ENCODE measurements around the gene HRAS.
"Not testable (repeated sequence)": the region's sequence is repeated elsewhere in the genome, so short reads cannot be mapped to it uniquely, and the experiment has no call there.

HRAS gene

DNA sequence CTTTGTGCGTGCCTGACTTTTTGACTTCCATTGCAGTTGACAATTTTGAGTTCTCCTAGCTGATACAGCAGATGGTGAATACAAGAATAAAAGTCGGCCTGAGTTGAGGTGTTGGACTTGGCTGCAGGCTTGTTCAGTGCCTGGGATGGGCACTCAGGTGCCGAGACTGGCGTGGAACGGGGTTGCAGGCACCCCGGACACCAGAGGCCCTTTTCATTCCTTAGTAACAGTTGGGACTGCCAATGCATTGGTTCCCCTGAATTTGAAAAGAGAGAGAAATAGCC, 42.2 kb upstream of the HRAS start:
- DNase-seq (ENCODE audit: low read depth): no peak
- TF ChIP-seq, protein P1, sequence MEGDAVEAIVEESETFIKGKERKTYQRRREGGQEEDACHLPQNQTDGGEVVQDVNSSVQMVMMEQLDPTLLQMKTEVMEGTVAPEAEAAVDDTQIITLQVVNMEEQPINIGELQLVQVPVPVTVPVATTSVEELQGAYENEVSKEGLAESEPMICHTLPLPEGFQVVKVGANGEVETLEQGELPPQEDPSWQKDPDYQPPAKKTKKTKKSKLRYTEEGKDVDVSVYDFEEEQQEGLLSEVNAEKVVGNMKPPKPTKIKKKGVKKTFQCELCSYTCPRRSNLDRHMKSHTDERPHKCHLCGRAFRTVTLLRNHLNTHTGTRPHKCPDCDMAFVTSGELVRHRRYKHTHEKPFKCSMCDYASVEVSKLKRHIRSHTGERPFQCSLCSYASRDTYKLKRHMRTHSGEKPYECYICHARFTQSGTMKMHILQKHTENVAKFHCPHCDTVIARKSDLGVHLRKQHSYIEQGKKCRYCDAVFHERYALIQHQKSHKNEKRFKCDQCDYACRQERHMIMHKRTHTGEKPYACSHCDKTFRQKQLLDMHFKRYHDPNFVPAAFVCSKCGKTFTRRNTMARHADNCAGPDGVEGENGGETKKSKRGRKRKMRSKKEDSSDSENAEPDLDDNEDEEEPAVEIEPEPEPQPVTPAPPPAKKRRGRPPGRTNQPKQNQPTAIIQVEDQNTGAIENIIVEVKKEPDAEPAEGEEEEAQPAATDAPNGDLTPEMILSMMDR (conservative IDR thresholded peaks at IDR 0.05; ENCODE audit: low read length): no peak

DNA sequence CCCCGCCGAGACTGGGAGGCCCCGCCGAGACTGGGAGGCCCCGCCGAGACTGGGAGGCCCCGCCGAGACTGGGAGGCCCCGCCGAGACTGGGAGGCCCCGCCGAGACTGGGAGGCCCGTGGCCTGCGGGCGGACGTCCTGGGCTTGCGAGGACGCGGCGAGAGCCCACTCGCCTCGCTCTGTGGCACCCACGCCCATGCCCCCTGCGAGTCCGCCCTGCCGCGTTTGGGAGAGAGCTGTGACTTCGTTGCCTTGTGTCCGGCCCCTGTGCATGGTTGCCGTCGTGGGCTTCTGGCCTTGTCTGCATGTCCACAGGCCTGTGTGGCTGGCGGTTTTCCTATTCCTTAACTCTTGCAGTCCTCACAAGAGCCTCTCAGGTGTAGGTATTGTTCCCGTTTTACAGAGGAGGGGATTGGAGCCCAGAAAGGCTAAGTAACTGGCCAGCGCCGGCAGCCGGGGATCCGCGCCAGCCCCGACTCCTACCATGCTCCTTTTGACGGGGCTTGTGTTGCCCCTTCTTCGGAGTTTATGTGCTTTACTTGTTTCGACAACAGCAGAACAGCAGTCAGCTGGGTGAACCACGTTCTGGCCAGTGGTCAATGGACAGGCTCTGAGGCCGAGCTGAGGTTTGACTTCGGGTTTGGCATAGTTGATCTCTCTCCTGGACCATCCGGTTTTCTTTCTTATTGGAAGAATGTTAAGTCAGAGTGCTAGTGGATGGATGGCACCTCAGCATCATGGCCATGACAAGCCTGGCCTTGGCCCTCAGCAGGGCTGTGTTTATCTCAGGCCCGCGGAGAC, 41.6 kb upstream of the HRAS start:
- TF ChIP-seq, protein P1 (conservative IDR thresholded peaks at IDR 0.05; ENCODE audit: low read length): no peak
- H3K4me3 ChIP-seq (ENCODE audit: low read length): peak overlapping the region; percentile 93
- DNase-seq (ENCODE audit: low read depth): no peak

More for the DNA sequence above, 42.2 kb upstream of the HRAS start:
- H3K4me3 ChIP-seq (ENCODE audit: low read length): peak overlapping the region; percentile 93

DNA sequence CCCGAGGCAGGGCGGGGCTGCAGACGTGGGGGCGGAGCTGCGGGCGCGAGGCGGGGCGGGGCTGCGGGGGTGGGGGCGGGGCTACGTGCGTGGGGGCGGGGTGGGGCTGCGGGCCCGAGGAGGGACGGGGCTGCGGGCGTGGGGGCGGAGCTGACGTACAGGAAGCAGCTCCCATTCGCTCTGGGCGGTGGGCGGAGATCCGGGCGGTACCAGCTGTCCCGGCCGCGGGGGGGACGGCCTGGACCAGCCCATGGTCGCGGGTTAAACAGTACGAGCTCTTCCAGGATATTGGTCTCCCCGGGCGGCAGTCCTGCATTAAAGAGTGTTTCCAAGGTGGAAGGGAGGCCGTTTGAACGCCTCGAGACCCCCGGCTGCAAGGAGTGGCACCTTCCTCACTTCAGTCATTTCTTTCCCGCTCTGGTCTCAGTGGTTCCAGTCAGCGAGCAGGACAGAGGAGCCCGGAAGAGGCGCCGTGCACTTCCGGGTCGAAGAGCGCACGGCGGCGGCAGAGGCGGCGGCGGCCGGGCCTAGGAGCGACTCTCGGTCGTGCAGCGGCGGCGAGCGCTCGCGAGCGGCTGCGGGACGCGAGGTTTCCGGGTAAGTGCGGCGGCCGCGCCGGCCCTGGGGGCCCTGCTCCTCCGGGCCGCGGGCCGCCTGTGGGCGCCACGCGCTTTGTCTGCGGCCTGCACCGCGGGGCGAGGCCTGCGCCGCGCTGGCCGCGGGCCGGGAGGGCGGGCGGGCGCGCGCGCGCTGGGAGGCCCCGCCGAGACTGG, 40.8 kb upstream of the HRAS start, which contains the start of gene PHRF1:
Gene PHRF1, plus strand, starts transcription at position 475 of the 773 bp plus-strand sequence. CDS start 5,043 bp downstream, outside the sequence.
- peak within 1 kb of the TSS; percentile 93 for H3K4me3 ChIP-seq (ENCODE audit: low read length)
- TF ChIP-seq, protein P1 (conservative IDR thresholded peaks at IDR 0.05; ENCODE audit: low read length): no peak
- DNase-seq (ENCODE audit: low read depth): peak; percentile 94

DNA sequence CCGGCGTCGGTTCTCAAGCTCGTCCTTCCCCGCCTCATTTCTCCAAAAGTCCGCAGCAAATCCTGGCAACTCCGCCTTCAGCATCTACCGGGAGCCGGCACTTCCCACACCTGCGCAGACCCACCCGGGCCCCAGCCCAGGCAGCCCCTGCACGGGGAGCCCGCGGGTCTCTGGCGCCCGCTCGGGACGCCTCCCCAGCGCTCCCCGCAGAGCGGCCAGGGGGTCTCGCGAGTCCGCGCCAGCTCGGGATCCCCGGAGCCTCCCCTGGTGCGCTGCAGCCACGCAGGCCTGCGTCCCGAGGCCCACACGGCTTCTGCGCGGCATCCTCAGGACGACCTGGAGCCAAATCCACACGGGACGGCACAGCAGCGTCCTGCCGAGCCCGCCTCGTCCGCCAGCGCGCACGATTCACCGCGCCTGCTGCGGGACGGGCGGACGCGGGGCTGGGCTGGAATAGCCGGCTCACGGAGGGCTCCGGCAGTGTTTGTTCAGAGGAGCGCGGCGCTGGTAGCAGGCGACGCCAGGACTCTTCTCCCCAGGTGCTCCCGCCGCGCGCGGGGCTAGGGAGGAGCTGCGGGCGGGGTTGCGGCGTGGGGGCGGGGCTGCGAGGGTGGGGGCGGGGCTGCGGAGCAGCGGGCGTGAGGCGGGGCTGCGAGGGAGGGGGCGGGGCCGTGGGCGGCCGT, 40.1 kb upstream of the HRAS start:
- TF ChIP-seq, protein P1 (conservative IDR thresholded peaks at IDR 0.05; ENCODE audit: low read length): no peak
- peak; percentile 37 for DNase-seq (ENCODE audit: low read depth)
- peak overlapping the region; percentile 67 for H3K4me3 ChIP-seq (ENCODE audit: low read length)

DNA sequence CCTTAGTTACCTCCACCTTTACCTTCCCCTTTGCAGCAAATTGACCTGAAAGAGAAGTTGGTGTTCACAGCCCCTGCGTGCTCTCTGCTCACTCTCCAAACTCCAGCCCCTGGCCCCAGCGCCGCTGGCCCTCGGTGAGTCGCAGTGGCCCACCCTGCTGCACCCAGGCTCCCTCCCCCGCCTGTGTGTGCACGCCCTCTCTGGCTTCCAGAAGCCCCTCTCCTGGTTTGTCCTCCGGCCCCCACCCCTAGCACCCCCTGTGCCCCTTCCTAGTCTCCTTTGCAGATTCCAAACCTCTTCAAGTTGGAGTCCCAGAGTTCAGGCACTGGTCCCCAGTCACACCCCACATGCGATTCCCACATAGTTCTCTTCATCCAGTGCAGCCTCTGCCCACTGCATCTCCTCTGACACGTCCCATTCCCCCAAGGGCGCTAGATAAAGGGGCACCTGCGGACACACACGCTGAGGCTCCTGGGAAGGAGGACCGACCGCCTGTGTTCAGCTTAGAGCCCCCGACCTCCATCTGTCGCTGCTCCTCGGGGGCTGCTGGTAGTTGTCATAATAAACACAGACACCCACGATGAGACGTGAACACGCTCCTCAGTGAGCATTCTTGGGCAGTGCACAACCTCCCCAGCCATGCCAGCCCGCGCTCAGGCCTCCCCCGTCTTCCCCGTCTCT, 39.4 kb upstream of the HRAS start:
- TF ChIP-seq, protein P1 (conservative IDR thresholded peaks at IDR 0.05; ENCODE audit: low read length): no peak
- DNase-seq (ENCODE audit: low read depth): no peak
- H3K4me3 ChIP-seq (ENCODE audit: low read length): peak overlapping the region; percentile 67

DNA sequence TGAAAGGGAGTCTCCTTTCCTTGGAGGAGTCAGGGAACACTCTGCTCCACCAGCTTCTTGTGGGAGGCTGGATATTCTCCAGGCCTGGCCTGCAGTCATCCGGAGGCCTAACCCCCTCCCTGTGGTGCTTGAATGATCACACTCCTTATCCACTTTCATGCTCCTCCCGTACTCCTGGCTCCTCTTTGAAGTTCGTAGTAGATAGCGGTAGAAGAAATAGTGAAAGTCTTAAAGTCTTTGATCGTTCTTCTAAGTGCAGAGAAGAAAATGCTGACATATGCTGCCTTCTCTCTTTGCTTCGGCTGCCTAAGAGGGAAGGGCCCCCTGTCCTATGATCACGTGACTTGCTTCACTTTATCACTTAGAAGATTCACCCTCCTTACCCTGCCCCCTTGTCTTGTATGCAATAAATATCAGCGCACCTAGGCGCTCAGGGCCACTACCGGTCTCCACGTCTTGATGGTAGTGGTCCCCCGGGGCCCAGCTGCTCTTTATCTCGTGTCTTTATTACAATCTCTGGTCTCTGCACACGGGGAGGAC, 38.7 kb upstream of the HRAS start:
- peak; percentile 26 for DNase-seq (ENCODE audit: low read depth)
- H3K4me3 ChIP-seq (ENCODE audit: low read length): not testable (repeated sequence)
